ENCODE data around the gene OR6X1. TPM values are rescaled to one million over a fixed set of nuclear protein-coding genes. Genes with fewer than 3 reads are reported as not detected.
"Not testable (repeated sequence)": the region's sequence is repeated elsewhere in the genome, so short reads cannot be mapped to it uniquely, and the experiment has no call there.

OR6X1 gene
- total RNA-seq, 1 donor from 2014 or later: not detected

DNA sequence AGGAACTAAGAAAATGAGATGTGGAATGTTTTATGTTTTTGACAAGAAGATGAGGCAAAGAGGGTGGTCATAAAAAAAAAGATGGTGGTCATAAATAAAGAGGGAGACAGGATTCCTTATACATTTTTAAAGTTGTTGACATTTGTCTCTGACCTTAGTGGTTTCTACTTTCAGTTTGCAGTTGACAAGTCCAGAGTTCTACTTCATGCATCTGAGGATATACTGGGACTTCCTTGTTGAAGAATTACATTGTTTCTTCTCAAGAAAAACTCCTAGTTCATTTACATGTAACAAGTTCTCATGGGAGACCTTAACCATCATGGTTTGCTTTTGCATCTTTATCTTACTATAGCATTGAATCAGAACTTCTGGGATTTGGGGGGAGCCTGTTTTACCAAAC, 1.2 kb downstream of the OR6X1 start:
- no peak for DNase-seq (ENCODE audit: low read depth in 2 of 2)

DNA sequence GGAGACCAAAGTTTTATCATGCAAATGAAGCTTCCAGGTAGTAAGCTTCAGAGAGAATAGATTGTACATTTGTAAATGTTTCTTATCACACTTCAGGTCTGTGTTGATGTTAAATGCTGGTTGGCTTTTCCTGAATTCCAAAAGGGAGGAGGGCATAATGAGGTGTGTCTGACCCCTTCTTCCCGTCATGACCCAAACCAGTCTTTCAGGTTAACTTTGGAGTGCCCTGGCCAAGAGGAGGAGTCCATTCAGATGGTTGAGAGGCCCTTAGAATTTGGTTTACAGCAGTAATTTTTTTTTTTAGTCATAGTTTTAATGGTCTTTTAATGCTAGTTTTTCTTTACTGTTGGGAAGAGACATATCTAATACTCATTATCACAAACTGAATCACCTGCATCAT, 2.5 kb downstream of the OR6X1 start:
- no peak for DNase-seq (ENCODE audit: low read depth in 2 of 2)

DNA sequence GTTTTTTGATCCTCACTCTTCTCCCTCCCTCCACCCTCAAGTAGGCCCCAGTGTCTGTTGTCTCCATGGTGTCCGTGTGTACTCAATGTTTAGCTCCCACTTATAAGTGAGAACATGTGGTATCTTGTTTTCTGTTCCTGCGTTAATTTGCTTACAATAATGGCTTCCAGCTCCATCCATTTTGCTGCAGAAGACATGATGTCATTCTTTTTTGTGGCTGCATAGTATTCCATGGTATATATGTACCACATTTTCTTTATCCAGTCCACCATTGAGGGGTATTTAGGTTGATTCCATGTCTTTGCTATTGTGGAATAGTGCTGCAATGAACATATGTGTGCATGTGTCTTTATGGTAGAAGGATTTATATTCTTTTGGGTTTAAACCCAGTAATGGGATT, 6.0 kb downstream of the OR6X1 start:
- not testable (repeated sequence) for DNase-seq (ENCODE audit: low read depth in 2 of 2)

DNA sequence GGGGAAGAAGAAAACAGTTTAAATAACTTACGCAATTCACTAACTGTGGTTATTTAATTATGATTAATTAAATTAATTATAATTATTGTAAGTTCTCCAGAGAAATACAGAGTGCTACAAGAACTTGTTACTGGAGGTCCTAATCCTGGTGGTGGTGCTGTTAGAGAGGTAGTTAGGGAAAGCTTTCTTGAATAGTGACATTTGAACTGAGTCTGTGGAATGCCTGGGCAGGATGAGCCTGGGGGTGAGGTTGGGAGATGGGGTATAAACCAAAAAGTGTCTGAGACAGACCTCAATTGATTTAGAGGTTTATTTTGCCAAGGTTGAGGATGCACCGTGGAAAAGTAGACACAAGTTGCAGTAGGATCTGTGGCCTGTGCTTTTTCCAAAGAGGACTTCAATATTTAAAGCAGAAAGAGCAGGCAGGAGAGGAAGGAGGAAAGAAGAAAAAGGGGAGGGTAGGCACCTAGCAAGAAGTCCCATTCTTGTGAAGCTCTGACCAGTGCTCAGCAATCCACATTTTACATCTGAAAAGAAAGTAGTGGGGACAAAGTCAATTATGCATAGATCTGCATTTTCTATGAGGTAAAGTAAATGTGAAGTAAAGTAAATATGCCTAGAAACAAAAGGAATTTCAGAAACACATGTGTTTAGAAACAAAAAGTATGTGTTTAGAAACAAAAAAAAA, 8.4 kb downstream of the OR6X1 start:
- no peak for DNase-seq (ENCODE audit: low read depth in 2 of 2)

DNA sequence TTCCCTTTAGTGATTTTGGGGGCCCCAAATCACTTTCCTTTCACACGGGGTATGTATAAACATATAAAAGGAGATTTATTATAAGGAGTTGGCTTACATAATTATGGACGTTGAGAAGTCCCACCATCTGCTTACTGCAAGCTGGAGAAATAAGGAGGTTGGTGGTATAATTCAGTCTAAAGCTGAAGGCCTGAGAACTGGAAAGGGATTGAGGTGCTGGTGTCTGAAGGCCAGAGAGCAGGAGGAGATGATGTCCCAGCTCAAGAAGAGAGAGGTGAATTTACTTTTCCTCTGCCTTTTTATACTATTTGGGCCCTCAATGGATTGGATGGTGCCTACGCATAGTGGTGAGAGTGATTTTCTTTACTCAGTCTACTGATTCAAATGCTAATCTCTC, 11.6 kb downstream of the OR6X1 start:
- DNase-seq (ENCODE audit: low read depth in 2 of 2): no peak

DNA sequence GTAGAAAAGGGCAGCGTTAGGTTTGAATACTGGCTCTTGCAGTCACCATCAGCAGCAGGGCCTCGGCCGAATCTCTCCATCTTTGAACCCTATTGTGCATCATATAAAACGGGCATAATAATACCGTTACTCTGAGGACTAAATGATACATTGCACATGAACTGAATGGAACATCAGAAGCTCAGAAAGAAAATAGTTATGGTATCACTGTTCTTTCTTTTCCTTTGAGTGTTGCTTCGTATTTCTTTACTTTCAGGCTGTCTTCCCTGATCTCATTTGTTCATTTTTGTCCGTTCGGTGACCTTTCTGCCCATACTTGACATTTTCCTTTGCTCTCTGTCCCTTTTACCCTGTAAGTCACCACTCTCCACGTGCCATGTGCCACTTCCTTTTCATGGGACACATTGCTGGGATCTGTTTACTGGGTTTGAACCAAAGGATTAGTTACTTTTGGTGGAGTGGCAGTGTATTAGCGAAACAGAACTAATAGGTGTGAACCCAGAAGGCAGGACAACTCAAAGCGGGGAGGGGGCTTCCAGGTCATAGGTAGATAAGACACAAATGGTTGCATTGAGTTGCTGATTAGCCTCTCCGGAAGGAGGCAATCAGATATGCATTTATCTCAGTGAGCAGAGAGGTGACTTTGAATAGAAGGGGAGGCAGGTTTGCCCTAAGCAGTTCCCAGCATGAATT, 12.1 kb downstream of the OR6X1 start:
- DNase-seq (ENCODE audit: low read depth in 2 of 2): peak in 1 of 2 donors; percentile 7

DNA sequence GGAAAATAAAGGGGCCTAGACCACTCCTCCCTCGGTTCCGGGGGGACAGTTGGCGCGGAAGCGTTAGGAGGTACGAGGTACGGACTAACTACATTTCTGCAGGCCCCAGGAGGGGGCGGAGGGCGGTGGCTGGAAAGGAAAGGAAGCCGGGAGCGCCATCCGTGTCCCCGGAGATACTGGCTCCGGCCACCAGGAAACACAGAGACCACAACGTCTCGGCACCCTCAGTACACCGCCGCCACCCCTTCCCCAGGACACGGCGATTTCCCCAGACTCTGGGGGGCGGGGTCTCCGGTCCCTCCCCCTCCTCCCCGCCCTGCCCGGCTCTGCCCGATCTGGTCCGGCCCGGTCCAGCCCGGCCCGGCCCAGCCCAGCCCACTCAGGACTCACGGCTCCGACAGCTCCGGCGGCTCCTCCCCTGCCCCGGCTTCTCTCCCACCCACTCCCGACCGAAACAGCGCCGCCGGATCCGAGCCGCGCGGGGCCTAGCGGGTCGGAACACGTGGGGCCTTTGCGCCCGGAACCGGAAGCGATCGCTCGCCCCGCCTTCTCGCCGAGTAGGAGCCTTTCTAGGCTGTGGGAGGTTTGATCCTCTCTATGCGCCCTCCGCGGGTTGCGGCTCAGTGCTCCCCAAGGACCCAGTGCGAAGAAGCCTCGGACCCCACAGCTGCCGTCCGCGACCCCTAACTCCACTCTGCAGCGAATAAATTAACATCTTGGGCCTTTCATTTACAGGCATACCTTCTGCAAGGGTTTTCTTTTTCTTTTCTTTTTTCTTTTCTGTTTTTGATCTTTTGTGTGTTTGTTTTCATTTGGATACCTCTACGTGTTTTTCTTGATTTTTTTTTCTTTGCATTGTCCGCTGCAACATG, 12.9 kb downstream of the OR6X1 start, which contains the start of gene ZNF202:
TSS of gene ZNF202 (minus strand) at position 502 of the 872 bp plus-strand sequence. CDS start 10,772 bp downstream, outside the sequence.
- DNase-seq (ENCODE audit: low read depth in 2 of 2): peak; percentile 75 to 92

DNA sequence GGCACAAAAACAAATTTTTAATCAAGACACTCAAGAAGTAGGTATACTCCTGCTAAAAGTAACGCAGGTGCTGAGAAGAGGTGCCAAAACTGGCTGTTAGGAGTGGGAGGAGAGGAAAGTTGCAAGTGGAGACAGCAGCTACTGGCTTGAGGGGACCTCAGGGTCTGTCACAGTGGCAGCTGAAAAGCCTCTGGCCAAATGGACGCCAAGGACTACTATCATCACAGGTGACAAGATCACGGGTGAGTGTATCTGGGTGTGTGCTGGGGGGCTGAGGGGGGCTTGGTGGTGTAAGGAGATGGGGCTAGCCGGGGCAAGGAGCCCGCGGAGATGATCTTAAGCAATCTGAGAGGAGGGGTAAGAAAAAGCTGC, 13.5 kb downstream of the OR6X1 start:
- peak in 1 of 2 donors; percentile 6 for DNase-seq (ENCODE audit: low read depth in 2 of 2)

DNA sequence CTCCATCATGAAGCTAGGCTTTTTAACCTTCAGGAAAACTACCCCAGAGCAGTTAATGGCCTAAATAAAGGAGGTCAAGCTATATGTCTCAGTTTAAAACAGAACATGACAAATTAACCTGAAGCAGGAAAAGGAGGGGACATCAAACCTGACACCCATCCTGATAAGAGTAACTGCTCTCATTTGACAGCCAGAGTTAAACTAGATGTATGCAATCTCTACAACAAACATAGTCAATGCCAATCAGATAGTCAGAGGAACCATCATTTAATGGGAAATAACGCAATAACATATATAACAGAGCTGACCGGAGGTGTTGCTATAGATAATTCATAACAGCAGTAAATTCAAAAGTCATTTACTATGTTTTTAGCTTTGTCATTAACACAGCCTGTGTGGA, 15.9 kb downstream of the OR6X1 start:
- DNase-seq (ENCODE audit: low read depth in 2 of 2): no peak

DNA sequence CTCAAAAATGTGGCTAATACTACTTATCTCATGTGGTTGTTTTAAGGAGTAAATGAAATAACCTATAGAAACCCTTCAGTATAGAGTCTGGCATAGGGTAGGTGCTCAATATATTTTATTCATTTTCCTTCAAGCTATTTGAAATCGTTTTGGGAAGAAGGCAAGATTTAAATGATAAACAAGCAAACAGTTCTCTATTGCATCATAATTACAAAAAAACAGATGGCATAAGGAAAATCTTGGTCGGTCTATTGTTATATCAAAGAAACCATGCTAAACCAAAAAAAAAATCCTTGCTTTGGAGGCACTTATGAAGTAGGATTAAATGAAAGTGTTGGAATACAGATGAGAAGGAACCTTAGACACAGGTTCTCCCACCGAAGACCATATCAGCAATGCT, 17.5 kb downstream of the OR6X1 start:
- DNase-seq (ENCODE audit: low read depth in 2 of 2): no peak

DNA sequence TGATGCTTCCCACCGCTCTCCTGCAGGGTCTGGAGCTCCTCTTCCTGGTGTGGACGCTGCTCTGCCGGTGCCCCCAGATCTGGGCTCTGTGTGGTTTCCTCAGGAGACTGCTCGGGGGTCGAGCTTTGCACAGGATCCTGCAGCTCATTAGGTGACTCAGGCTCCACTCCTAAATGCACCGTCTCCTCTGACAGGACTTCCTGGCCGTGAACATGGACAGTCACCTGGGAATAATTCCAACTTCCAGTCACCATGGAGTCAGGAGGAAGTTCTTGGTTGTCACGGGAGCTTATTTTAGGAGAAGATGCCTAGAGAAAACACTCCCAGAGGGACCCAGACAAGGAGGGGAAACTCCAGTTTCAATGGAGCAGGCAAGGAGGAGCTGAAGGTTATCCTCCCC, 24.7 kb downstream of the OR6X1 start:
- DNase-seq (ENCODE audit: low read depth in 2 of 2): peak in 1 of 2 donors; percentile 8

DNA sequence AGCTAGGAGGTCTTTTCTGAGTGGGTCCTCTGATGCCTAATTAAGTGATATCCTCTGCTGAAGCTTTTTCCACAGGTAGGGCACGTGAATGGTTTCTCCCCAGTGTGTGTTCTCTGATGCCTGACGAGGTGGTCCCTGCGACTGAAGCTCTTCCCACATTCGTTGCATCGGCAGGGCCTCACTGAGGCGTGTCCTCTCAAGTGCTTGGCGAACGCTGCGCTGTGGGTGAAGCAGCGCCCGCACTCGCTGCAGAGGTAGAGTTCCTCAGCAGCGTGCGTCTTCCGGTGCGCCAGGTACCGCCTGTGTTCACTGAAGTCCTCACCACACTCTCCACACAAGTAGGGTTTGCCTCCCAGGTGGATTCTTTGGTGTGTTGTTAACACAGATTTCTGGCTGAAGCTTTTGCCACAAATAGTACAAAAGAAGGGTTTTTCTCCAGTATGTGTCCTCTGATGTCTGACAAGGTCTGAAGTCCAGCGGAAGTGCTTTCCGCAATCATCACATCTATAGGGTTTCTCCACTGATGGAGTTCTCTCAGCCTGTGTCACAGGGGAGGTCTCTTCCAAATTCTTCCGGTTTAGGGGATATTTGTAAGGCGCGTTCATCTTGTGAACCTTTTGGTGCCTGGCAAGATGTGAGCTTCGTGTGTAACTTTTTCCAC, 28.2 kb downstream of the OR6X1 start:
- no peak for DNase-seq (ENCODE audit: low read depth in 2 of 2)

DNA sequence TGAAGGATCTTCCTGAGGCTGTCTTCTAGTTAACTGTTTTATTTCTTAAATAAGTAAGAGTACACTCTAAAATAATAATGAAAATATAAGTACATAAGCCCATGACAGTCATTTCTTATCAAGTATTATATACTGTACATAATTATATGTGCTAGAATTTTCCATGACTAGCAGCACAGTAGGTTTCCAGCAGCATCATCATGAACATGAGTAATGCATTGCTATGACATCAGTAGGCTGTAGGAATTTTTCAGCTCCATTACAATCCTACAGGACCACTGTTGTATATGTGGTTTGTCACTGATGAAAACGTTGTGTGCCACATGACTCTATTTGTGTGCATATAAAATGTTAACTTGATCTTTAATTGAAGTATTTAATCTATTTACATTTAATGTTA, 34.9 kb downstream of the OR6X1 start:
- DNase-seq (ENCODE audit: low read depth in 2 of 2): no peak

DNA sequence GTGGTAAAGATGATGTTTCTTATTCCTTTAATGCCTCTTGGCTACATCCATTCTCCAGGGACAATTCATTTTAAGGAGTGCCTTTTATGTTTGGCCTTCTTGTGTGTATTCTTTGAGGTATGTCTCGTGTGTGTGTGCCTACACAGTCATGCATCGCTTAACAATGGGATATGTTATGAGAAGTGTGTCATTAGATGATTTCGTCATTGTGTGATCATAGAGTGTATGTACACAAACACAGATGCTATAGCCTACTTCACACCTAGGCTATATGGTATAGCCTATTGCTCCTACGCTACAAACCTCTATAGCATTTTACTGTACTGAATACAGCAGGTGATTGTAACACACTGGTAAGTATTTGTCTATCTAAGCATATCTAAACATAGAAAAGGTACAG, 35.8 kb downstream of the OR6X1 start:
- no peak for DNase-seq (ENCODE audit: low read depth in 2 of 2)

DNA sequence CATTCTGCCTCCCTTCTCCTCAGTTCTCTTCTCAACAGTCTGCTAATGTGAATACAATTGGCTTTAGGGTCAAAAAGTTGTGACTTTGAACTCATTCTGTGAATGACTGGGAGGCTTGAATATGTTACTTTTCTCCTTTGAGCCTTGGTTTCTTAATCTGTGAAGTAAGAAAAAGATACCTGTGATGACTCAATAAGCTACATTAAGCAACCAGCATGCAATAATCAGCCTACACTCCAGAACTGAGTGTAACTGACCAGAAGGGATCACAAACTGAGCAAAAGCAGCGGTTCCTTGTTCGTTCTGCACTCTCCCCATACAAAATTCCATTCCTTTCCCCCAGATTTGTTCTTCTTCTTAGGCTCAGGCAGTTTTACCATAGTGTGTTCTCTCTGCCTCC, 36.3 kb downstream of the OR6X1 start:
- no peak for DNase-seq (ENCODE audit: low read depth in 2 of 2)

DNA sequence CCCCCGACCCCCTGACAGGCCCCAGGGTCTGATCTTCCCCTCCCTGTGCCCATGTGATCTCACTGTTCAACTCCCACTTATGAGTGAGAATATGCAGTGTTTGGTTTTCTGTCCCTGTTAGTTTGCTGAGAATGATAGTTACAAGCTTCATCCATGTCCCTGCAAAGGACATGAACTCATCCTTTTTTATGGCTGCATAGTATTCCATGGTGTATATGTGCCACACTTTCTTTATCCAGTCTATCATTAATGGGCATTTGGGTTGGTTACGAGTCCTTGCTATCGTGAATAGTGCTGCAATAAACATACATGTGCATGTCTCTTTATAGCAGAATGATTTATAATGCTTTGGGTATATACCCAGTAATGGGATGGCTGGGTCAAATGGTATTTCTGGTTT, 41.7 kb downstream of the OR6X1 start:
- DNase-seq (ENCODE audit: low read depth in 2 of 2): not testable (repeated sequence)

DNA sequence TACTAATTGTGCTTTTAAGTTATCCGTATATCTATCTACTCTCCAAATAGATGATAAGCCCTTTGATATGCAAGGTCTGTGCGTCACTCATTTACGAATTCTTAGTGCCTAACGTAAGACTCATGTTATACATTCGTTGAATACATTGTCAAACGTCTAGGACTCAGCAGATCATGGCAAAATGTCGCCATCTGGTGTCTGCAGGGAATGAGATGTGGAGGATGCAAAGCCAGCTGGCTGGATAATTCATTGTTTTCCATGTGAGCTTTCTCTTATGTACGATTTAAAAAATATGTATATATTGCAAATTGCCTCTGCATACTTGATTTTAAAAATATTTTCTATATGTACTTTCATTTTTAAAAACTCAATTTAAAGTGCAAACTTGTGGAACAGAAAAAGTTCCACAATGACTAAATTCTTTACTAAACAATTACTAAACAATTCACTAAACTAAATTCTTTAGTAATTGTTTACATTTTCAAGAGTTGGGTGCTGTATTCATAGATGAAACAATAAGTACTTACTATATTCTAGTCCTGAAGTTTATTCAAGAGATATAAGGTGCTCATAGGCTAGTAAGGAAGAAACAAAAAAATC, 46.6 kb downstream of the OR6X1 start:
- DNase-seq (ENCODE audit: low read depth in 2 of 2): peak; percentile 72 to 75

DNA sequence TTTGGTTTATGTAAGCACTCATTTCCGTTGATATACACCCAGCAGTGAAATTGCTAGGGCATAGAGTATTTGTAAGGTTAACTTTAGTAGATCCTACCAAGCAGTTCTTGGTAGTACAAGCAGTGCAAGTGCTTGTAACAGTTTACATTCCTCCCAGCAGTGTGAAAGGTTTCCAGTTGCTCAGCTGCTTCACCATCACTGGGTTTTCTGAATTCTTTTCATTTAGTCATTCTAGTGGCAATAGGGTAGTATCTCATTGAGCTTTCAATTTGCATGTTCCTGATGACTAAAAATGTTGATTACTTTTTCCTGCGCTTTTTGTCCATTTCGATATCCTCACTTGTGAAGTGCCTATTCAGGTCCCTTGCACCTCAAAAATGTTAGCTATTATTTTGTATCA, 47.1 kb downstream of the OR6X1 start:
- DNase-seq (ENCODE audit: low read depth in 2 of 2): no peak

DNA sequence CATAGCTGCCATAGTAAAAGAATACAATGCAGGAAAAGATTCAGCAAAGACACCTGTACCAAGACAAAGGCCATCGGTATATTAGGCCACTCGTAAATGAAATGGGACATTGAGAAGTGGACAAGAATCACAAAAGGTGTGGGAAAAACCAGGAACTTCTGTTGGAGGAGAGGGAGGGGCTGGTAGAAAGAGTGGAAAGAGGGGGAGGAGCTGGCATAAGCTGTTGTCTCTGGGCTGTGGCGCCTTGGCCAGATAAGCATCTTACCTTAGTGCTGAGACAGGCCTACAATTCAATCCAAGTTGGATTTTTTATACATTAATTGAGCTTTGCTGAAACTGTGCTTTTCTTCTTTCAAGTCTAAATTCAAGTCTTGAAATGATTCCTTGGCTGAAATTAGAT, 50.0 kb downstream of the OR6X1 start:
- no peak for DNase-seq (ENCODE audit: low read depth in 2 of 2)

Measured in dermis microvascular lymphatic vessel endothelial cell (primary cell).